ENCODE data around the gene AIPL1.

Gene AIPL1

DNA sequence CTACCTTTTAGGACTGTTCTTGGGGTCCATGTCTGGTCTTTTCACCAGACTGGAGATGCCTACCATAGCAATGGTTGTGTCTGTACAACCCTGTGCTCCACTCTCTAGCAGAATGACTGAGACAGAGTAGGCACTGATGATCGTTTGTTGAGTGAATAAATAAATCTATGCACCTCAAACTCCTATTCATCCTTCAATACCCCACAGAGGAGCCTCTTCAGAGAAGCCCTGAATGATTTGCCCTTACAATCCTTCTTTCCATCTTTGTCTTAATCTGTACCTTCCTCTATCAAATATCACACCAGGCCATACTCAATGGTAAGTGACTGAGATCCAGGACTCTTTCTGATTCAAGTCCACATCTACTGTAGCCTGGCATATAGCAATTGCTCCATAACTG is 32.6 kb upstream of the AIPL1 start:
- Histone ChIP-seq H4K20me1 (ENCODE audit: control insufficient read depth, insufficient read depth, low read depth, low read length) (no peaks in the 10 kb centered on the region), H3K27ac (ENCODE audit: low read depth, low read length) (no peak overlapping the region), H3K9me2 (replicated peaks; ENCODE audit: control insufficient read depth, low read length) (no peaks in the 10 kb centered on the region)

DNA sequence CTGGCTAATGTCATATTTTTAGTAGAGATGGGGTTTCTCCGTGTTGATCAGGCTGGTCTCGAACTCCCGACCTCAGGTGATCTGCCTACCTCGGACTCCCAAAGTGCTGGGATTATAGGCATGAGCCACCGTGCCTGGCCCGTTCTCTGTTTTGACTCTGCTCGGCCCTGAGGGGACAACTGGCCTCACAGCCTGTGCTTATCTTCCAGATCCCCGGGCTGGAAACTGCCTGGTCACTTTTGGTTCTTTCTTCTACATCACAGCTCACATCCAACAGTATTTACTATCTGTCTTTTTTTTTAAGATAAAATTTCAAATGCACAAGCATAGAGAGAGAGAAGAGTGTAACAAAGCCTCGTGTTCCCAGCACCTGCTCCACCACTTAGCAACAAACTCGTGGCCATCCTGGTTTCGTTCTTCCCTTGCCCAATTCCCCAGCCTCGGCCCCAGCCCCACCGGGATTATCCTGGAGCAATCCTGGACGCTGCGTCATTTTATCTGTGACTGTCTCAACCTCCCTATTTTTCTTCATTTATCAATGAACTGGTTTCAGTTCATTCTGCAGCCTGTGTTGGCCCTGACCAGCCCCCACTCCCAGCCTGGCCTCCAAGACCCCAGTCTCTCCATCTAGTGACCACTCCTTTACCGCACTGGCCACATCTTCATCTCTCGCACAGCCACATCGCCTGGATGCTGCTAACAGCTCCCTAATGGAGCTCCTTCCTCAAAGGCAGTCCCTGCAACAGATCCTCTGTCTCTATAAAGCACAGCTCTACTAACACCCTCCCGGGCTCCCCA is 30.5 kb upstream of the AIPL1 start:
- Histone ChIP-seq H3F3A (ENCODE audit: control insufficient read depth, insufficient read depth) (no peaks in the 10 kb centered on the region), H3K9me2 (replicated peaks; ENCODE audit: control insufficient read depth, low read length) (no peaks in the 10 kb centered on the region), H4K20me1 (ENCODE audit: control insufficient read depth, insufficient read depth, low read depth, low read length) (no peaks in the 10 kb centered on the region), H3K9me3 (ENCODE audit: control insufficient read depth, insufficient read depth, low read length) (no peaks in the 10 kb centered on the region), H3K4me2 (ENCODE audit: low read length) (no peak overlapping the region), H3K79me2 (ENCODE audit: control insufficient read depth, low read length) (no peaks in the 10 kb centered on the region), H3K27ac (ENCODE audit: low read depth, low read length) (no peak overlapping the region), H3K27me3 (ENCODE audit: control insufficient read depth, low read length) (no peaks in the 10 kb centered on the region), H3K4me3 (ENCODE audit: low read length) (no peak overlapping the region), H3K36me3 (ENCODE audit: control insufficient read depth, low read length) (no peaks in the 10 kb centered on the region), H3K4me1 (ENCODE audit: control insufficient read depth, low read length) (no peaks in the 10 kb centered on the region)
- TF ChIP-seq, protein P1, sequence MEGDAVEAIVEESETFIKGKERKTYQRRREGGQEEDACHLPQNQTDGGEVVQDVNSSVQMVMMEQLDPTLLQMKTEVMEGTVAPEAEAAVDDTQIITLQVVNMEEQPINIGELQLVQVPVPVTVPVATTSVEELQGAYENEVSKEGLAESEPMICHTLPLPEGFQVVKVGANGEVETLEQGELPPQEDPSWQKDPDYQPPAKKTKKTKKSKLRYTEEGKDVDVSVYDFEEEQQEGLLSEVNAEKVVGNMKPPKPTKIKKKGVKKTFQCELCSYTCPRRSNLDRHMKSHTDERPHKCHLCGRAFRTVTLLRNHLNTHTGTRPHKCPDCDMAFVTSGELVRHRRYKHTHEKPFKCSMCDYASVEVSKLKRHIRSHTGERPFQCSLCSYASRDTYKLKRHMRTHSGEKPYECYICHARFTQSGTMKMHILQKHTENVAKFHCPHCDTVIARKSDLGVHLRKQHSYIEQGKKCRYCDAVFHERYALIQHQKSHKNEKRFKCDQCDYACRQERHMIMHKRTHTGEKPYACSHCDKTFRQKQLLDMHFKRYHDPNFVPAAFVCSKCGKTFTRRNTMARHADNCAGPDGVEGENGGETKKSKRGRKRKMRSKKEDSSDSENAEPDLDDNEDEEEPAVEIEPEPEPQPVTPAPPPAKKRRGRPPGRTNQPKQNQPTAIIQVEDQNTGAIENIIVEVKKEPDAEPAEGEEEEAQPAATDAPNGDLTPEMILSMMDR (IDR thresholded peaks at IDR 0.05; ENCODE audit: low read depth, low read length, poor library complexity, severe bottlenecking), result no peak
- TF ChIP-seq EZH2phosphoT487 (IDR thresholded peaks at IDR 0.05; ENCODE audit: borderline replicate concordance, low read length), result no peak

More for the DNA sequence above, 32.6 kb upstream of the AIPL1 start:
- Histone ChIP-seq H3K4me1 (ENCODE audit: control insufficient read depth, low read length) (no peaks in the 10 kb centered on the region), H3K36me3 (ENCODE audit: control insufficient read depth, low read length) (no peaks in the 10 kb centered on the region), H3K9me3 (ENCODE audit: control insufficient read depth, insufficient read depth, low read length) (no peaks in the 10 kb centered on the region), H3K79me2 (ENCODE audit: control insufficient read depth, low read length) (no peaks in the 10 kb centered on the region), H3F3A (ENCODE audit: control insufficient read depth, insufficient read depth) (no peaks in the 10 kb centered on the region), H3K4me2 (ENCODE audit: low read length) (no peak overlapping the region), H3K27me3 (ENCODE audit: control insufficient read depth, low read length) (no peaks in the 10 kb centered on the region), H3K4me3 (ENCODE audit: low read length) (no peak overlapping the region)
- TF ChIP-seq EZH2phosphoT487 (IDR thresholded peaks at IDR 0.05; ENCODE audit: borderline replicate concordance, low read length), result no peak
- TF ChIP-seq, protein P1 (IDR thresholded peaks at IDR 0.05; ENCODE audit: low read depth, low read length, poor library complexity, severe bottlenecking), result no peak

DNA sequence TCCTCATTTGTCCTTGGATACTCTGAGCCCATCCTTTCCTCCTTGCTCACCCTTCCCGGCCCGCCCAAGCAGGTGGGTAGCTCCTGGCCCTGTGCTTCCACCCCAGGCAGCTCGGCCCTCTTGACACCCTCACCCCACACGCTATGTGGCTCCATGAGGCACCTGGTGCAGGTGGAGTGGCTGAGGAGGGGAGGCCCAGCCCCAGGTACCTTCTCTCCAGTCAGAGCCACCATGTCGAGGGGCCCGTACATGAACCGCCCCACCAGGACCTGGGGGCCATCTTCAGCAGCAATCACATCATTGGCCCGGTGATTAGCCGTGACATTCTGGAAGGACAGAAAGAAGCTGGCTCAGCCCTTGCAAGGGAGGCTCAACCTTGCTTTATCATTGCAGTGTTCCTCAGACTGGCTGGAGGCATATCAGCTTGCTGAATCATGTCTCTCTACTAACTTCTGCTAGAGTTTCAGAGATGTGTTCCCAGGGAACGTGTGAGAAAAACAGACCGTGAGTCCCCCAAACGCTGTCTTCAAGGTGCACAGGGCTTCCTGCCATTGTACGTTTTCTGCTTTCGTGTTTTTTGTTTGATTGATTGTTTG is 29.6 kb upstream of the AIPL1 start:
- TF ChIP-seq EZH2phosphoT487 (IDR thresholded peaks at IDR 0.05; ENCODE audit: borderline replicate concordance, low read length), result no peak
- TF ChIP-seq, protein P1 (IDR thresholded peaks at IDR 0.05; ENCODE audit: low read depth, low read length, poor library complexity, severe bottlenecking), result no peak
- no peak overlapping the region for H3K4me3 ChIP-seq (ENCODE audit: low read length)
- H3K9me3 ChIP-seq (ENCODE audit: control insufficient read depth, insufficient read depth, low read length), result no peaks in the 10 kb centered on the region
- no peak overlapping the region for H3K4me2 ChIP-seq (ENCODE audit: low read length)
- H3K27me3 ChIP-seq (ENCODE audit: control insufficient read depth, low read length), result no peaks in the 10 kb centered on the region
- no peaks in the 10 kb centered on the region for H3K4me1 ChIP-seq (ENCODE audit: control insufficient read depth, low read length)
- no peaks in the 10 kb centered on the region for H4K20me1 ChIP-seq (ENCODE audit: control insufficient read depth, insufficient read depth, low read depth, low read length)
- H3K79me2 ChIP-seq (ENCODE audit: control insufficient read depth, low read length), result no peaks in the 10 kb centered on the region
- H3F3A ChIP-seq (ENCODE audit: control insufficient read depth, insufficient read depth), result no peaks in the 10 kb centered on the region
- no peaks in the 10 kb centered on the region for H3K36me3 ChIP-seq (ENCODE audit: control insufficient read depth, low read length)
- H3K27ac ChIP-seq (ENCODE audit: low read depth, low read length), result no peak overlapping the region
- H3K9me2 ChIP-seq (replicated peaks; ENCODE audit: control insufficient read depth, low read length), result no peaks in the 10 kb centered on the region

Measured in DOHH2 (cell line).